Kidney (tissue), 14 donors: ENCODE results near the gene HAL. TPM values are rescaled to one million over a fixed set of nuclear protein-coding genes. Genes with fewer than 3 reads are reported as not detected.
"Not testable (repeated sequence)": the region's sequence is repeated elsewhere in the genome, so short reads cannot be mapped to it uniquely, and the experiment has no call there.

Experiments used
- DNase-seq, 5 donors: peaks; one replicate each; pipeline ENCODE4 v3.0.0-alpha.2; 2013 to 2020
- FAIRE-seq: peaks from 2 replicates; lab custom pipeline; 2012; peaks lifted over from hg19 to GRCh38; lab: Jason Lieb, UNC
- H3K27ac ChIP-seq, 2 donors: one replicate each; pipeline ENCODE4 v1.7.0; 2013; ENCODE audit warnings: low read depth in 2 of 2, low read length in 2 of 2, inconsistent platforms in 1 of 2
- H3K27me3 ChIP-seq: one replicate; pipeline ENCODE4 v1.7.1; 2013; ENCODE audit warnings: low read length, inconsistent platforms; ENCODE audit not compliant: control insufficient read depth, insufficient read depth
- H3K36me3 ChIP-seq, 3 donors: one replicate each; pipeline versions ENCODE4 v1.7.0 to v1.7.1; 2013; ENCODE audit warnings: low read length in 3 of 3, control low read depth in 1 of 3, inconsistent platforms in 1 of 3; ENCODE audit not compliant: insufficient read depth in 3 of 3, control insufficient read depth in 2 of 3
- H3K4me1 ChIP-seq, 3 donors: one replicate each; pipeline versions ENCODE4 v1.7.0 to v1.7.1; 2013; ENCODE audit warnings: low read length in 3 of 3, inconsistent platforms in 1 of 3, low read depth in 1 of 3; ENCODE audit not compliant: control insufficient read depth in 2 of 3, insufficient read depth in 2 of 3
- H3K4me3 ChIP-seq, 3 donors: one replicate each; pipeline versions ENCODE4 v1.7.0 to v1.8.1; 2013; ENCODE audit warnings: low read length in 3 of 3, control low read depth in 1 of 3, inconsistent platforms in 1 of 3
- H3K9ac ChIP-seq, 3 donors: one replicate each; pipeline versions ENCODE4 v1.7.0 to v1.7.1; 2013; ENCODE audit warnings: low read length in 3 of 3, control low read depth in 1 of 3, inconsistent platforms in 1 of 3
- H3K9me3 ChIP-seq, 3 donors: one replicate each; pipeline versions ENCODE4 v1.7.0 to v1.7.1; 2013; ENCODE audit warnings: low read length in 3 of 3, control low read depth in 1 of 3, inconsistent platforms in 1 of 3; ENCODE audit not compliant: control insufficient read depth in 2 of 3, insufficient read depth in 1 of 3
- intact Hi-C: fragments of 100-400 bp; cut with DNase I; formaldehyde crosslinking; loops from one replicate; pipeline ENCODE4 v1.11.1; 2022
- polyA plus RNA-seq: library from polyadenylated mRNA; stranded (reverse); fragments of 350-450 nt; fragmentation: Illumina TruSeq; extraction: RNeasy Lipid Tissue Mini Kit (QIAGEN cat#74804); gene quantifications from one replicate; pipeline ENCODE4 v1.2.3, GENCODE V29; 2014; ENCODE audit warnings: low read depth, low replicate concordance; ENCODE audit not compliant: insufficient read depth
- total RNA-seq: library from RNA; stranded (reverse); fragmentation: NEBNext Ultra II Directional; extraction: Animal tissue kit (Norgen Biotek cat#: 25700); gene quantifications from one replicate; pipeline ENCODE4 v1.2.1, GENCODE V29; 2021
- TF ChIP-seq, protein P1 (sequence below): IDR thresholded peaks from 3 replicates; pipeline ENCODE4 v1.5.1; 2012; ENCODE audit warnings: mild to moderate bottlenecking, moderate library complexity, borderline replicate concordance; ENCODE audit not compliant: insufficient read depth; ENCODE audit errors: extremely low read depth
- donor health status: control.
- donor health status: control.
- donor health status: control.
- donor health status: control.
- donor health status: control.
- donor health status: DM: yes; HTN: yes; CAD: no.
- donor health status: Normal renal cell carcinoma (clear cell type).

HAL gene
- total and polyA plus RNA-seq, 2 donors from 2014 or later, result 0.88 TPM; not detected in 1

DNA sequence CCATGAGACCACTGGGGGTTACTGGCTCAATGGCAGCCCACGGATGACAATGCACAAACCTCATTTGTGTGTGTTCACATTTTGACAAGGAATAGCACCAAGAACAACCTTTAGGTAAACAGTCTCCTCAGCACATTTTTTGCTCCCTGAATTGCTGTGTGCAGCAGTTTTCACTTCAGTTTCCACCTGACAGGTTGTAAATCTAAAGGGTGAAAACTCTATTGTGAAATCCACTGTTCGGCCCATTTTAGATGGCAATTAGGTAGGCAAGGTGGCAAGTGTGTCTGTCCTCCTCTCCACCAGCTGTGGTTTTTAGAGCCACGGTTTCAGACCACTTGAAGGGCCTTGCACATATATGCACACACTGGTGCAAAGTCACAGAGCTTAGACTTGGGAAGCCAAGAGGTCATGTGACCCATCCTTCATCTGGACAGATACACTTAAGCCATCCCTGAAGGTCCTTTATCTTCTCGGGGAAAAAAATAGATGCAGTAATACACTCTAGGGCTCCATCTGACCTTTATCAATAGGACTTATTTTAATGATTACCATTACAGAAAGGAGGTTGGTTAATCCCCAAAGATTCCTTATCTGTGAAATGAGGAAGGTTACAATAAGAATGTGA, 23.2 kb downstream of the HAL start:
- no peak overlapping the region for H3K4me3 ChIP-seq
- TF ChIP-seq, protein P1, sequence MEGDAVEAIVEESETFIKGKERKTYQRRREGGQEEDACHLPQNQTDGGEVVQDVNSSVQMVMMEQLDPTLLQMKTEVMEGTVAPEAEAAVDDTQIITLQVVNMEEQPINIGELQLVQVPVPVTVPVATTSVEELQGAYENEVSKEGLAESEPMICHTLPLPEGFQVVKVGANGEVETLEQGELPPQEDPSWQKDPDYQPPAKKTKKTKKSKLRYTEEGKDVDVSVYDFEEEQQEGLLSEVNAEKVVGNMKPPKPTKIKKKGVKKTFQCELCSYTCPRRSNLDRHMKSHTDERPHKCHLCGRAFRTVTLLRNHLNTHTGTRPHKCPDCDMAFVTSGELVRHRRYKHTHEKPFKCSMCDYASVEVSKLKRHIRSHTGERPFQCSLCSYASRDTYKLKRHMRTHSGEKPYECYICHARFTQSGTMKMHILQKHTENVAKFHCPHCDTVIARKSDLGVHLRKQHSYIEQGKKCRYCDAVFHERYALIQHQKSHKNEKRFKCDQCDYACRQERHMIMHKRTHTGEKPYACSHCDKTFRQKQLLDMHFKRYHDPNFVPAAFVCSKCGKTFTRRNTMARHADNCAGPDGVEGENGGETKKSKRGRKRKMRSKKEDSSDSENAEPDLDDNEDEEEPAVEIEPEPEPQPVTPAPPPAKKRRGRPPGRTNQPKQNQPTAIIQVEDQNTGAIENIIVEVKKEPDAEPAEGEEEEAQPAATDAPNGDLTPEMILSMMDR, result no peak
- DNase-seq (peak in 2 of 5 donors; percentile 19 to 38), FAIRE-seq (no peak)
- H3K36me3 ChIP-seq, result no peaks in the 10 kb centered on the region
- no peak overlapping the region for H3K9ac ChIP-seq
- intact Hi-C loops, result no loop called here
- no peaks in the 10 kb centered on the region for H3K9me3 ChIP-seq
- H3K4me1 ChIP-seq, result peaks cover 0 to 3% (median 0%) of the 10 kb centered on the region in 3 donors
- H3K27ac ChIP-seq, result no peak overlapping the region
- no peaks in the 10 kb centered on the region for H3K27me3 ChIP-seq

DNA sequence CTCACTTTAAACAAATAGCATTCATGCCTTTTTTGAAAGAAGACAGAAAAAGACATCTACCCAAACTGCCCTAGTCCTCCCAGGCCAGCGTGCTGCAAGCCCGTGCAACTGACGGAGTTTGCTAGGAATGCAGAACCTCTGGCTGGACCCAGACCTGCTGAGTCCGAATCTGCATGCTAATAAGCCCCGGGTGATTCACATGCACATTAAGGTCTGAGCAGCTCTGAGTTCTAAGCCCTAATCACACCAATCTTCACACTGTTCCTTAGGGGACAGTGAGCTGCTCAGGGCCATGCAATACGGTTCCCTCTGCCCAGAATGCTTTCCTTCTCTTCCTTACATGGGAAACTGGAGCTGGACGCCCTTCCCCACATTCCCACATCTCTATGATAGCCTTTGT, 25.2 kb downstream of the HAL start:
- Histone ChIP-seq H3K4me1 (peaks cover 0 to 5% (median 3%) of the 10 kb centered on the region in 3 donors), H3K27me3 (no peaks in the 10 kb centered on the region), H3K36me3 (no peaks in the 10 kb centered on the region), H3K27ac (no peak overlapping the region), H3K4me3 (no peak overlapping the region), H3K9me3 (no peaks in the 10 kb centered on the region), H3K9ac (no peak overlapping the region)
- TF ChIP-seq, protein P1, result no peak
- DNase-seq, result no peak
- intact Hi-C loops, result no loop called here
- no peak for FAIRE-seq

DNA sequence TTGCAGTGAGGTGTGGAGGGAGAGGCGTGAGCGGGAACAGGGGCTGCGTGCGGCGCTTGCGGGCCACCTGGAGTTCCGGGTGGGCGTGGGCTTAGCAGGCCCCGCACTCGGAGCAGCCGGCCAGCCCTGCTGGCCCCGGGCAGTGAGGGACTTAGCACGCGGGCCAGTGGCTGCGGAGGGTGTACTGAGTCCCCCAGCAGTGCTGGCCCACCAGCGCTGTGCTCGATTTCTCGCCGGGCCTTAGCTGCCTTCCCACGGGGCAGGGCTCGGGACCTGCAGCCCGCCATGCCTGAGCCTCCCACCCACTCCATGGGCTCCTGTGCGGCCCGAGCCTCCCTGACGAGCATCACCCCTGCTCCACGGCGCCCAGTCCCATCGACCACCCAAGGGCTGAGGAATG, 27.0 kb downstream of the HAL start:
- H3K4me3 ChIP-seq, H3K9me3 ChIP-seq, H3K27me3 ChIP-seq, FAIRE-seq, H3K4me1 ChIP-seq, DNase-seq, H3K9ac ChIP-seq, H3K36me3 ChIP-seq, H3K27ac ChIP-seq, intact Hi-C loops: not testable (repeated sequence)

DNA sequence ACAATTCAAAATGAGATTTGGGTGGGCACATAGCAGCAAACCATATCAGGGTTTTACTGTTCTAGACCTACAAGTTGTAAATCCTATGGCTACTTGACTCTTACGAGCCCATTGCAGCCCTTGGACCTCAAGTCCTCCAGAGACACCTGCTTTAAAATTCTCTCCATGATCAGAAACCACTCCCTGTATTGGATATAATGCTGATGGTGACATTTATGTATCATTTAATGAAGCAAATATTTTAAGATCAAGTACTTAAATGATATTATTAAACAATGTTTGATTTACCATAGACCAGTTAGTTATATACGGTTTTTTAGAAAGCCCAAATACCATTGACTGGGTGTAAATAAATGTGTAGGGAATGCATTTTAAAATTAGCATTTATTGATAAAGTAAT, 28.8 kb downstream of the HAL start:
- peaks cover 0 to 5% (median 0%) of the 10 kb centered on the region in 3 donors for H3K4me1 ChIP-seq
- no peaks in the 10 kb centered on the region for H3K9me3 ChIP-seq
- H3K27me3 ChIP-seq, result no peaks in the 10 kb centered on the region
- intact Hi-C loops, result no loop called here
- H3K27ac ChIP-seq, result no peak overlapping the region
- no peak overlapping the region for H3K4me3 ChIP-seq
- TF ChIP-seq, protein P1, result no peak
- no peak overlapping the region for H3K9ac ChIP-seq
- no peaks in the 10 kb centered on the region for H3K36me3 ChIP-seq
- FAIRE-seq, result no peak
- DNase-seq, result no peak
